Gastrocnemius medialis (tissue), 4 donors: ENCODE measurements around the gene WNT7B. TPM values are rescaled to one million over a fixed set of nuclear protein-coding genes. Genes with fewer than 3 reads are reported as not detected.
A peak's percentile ranks its signal among the peaks of the same experiment; 100 is the strongest.

ENCODE experiments used
- ATAC-seq, 2 donors: fragments of 150-250 bp; one replicate each; pipeline ENCODE4 v1.9.1; 2016
- DNase-seq, 2 donors: peaks; one replicate each; pipeline ENCODE4 v3.0.0-alpha.2; 2019
- H3K27ac ChIP-seq, 4 donors: fragments of 200-600 bp; sonication (generic); 1 replicate in 1 of 4; 2 replicates in 3 of 4; pipeline ENCODE4 v1.5.1; 2016 to 2018; ENCODE audit warnings: mild to moderate bottlenecking in 2 of 4, moderate library complexity in 1 of 4
- H3K27me3 ChIP-seq, 3 donors: fragments of 200-600 bp; sonication (generic) in 2 of 3; 1 replicate in 1 of 3; 2 replicates in 2 of 3; pipeline versions ENCODE4 v1.5.1 to v1.6.0; 2016 to 2019; ENCODE audit warnings: mild to moderate bottlenecking in 1 of 3, moderate library complexity in 1 of 3
- H3K36me3 ChIP-seq, 2 donors: fragments of 200-600 bp; sonication (generic) in 1 of 2; one replicate each; pipeline ENCODE4 v1.5.1; 2017 to 2018
- H3K4me1 ChIP-seq, 2 donors: fragments of 200-600 bp; sonication (generic) in 1 of 2; one replicate each; pipeline ENCODE4 v1.5.1; 2016 to 2017; ENCODE audit warnings: mild to moderate bottlenecking in 2 of 2
- H3K4me3 ChIP-seq, 4 donors: fragments of 200-600 bp; sonication (generic) in 3 of 4; 1 replicate in 1 of 4; 2 replicates in 3 of 4; pipeline ENCODE4 v1.5.1; 2016 to 2019; ENCODE audit warnings: mild to moderate bottlenecking in 2 of 4
- H3K9me3 ChIP-seq, 3 donors: fragments of 200-600 bp; sonication (generic) in 2 of 3; 1 replicate in 1 of 3; 2 replicates in 2 of 3; pipeline ENCODE4 v1.5.1; 2016 to 2019
- CTCF ChIP-seq, 5 experiments: fragments of 450-650 bp in 3 of 5; fragments of 200-600 bp in 2 of 5; sonication (generic) in 2 of 5; IDR thresholded peaks in 4 of 5; conservative IDR thresholded peaks in 1 of 5; 1 replicate in 4 of 5; 2 replicates in 1 of 5; pipeline ENCODE4 v1.5.1; 2016 to 2019; ENCODE audit warnings: antibody characterized with exemption in 5 of 5, mild to moderate bottlenecking in 3 of 5, moderate library complexity in 3 of 5
- POLR2A ChIP-seq, 2 donors: fragments of 450-650 bp; IDR thresholded peaks; one replicate each; pipeline ENCODE4 v1.6.1; 2017; ENCODE audit warnings: antibody characterized with exemption in 2 of 2, mild to moderate bottlenecking in 2 of 2, moderate library complexity in 2 of 2
- in situ Hi-C, 4 donors: fragments of 200-750 bp; cut with MboI; loops; one replicate each; pipeline versions ENCODE4 v1.15.0 to v1.8.0; 2017; ENCODE audit warnings: low sequenced_read_pairs in 4 of 4
- intact Hi-C: fragments of 100-400 bp; cut with DNase I; formaldehyde crosslinking; loops from one replicate; pipeline ENCODE4 v1.15.1; 2023; ENCODE audit warnings: low total_unique reads
- total RNA-seq, 4 donors: library from RNA; depleted of rRNA; stranded (reverse); fragments of >200 nt; gene quantifications; one replicate each; pipeline versions ENCODE4 v1.1.0 to v1.2.3, GENCODE V29; 2016

Gene WNT7B
- total RNA-seq, 4 donors from 2014 or later = not detected

GRCh38 chr22:45994491-45995404, 17.8 kb upstream of the WNT7B start:
- intact Hi-C loops (loop anchor here (1.0 to 2.0 kb wide), 3 partner anchors 12 to 320 kb away; no protein-coding TSS in a partner anchor), in situ Hi-C loops (loop anchor here in 2 of 4 donors (5.0 to 10.0 kb wide), 2 partner anchors 318 to 320 kb away; no protein-coding TSS in a partner anchor)
- DNase-seq = peak; percentile 65 to 79
- H3K27ac ChIP-seq = peak overlapping the region in 3 of 4 donors; percentile 20 to 83 (median 23)
- H3K4me1 ChIP-seq = peaks cover 39 to 52% of the 10 kb centered on the region in 2 donors
- H3K27me3 ChIP-seq = no peaks in the 10 kb centered on the region
- ATAC-seq = peak; percentile 55 to 78
- TF ChIP-seq CTCF (IDR thresholded peaks at IDR 0.05 in 4 of 5, conservative IDR thresholded peaks at IDR 0.05 in 1 of 5) = peak; percentile 94 to 99 (median 98)
- TF ChIP-seq POLR2A (IDR thresholded peaks at IDR 0.05) = no peak
- H3K9me3 ChIP-seq = no peaks in the 10 kb centered on the region
- no peaks in the 10 kb centered on the region for H3K36me3 ChIP-seq
- no peak overlapping the region for H3K4me3 ChIP-seq

GRCh38 chr22:45993841-45994240, 16.9 kb upstream of the WNT7B start:
- H3K9me3 ChIP-seq = no peaks in the 10 kb centered on the region
- in situ Hi-C loops = loop anchor here in 2 of 4 donors (5.0 to 10.0 kb wide), 2 partner anchors 318 to 321 kb away; no protein-coding TSS in a partner anchor
- TF ChIP-seq POLR2A (IDR thresholded peaks at IDR 0.05) = no peak
- TF ChIP-seq CTCF (IDR thresholded peaks at IDR 0.05 in 4 of 5, conservative IDR thresholded peaks at IDR 0.05 in 1 of 5) = no peak
- no peak for ATAC-seq
- DNase-seq = no peak
- H3K27me3 ChIP-seq = no peaks in the 10 kb centered on the region
- no peak overlapping the region for H3K4me3 ChIP-seq
- no peak overlapping the region for H3K27ac ChIP-seq
- no peaks in the 10 kb centered on the region for H3K36me3 ChIP-seq
- peaks cover 38 to 46% of the 10 kb centered on the region in 2 donors for H3K4me1 ChIP-seq
- intact Hi-C loops = loop anchor here (2.0 kb wide), 1 partner anchor 321 kb away; no protein-coding TSS in a partner anchor

- TF ChIP-seq POLR2A (IDR thresholded peaks at IDR 0.05) (no peak), CTCF (IDR thresholded peaks at IDR 0.05 in 4 of 5, conservative IDR thresholded peaks at IDR 0.05 in 1 of 5) (no peak)
- no peaks in the 10 kb centered on the region for H3K9me3 ChIP-seq
- no peaks in the 10 kb centered on the region for H3K36me3 ChIP-seq
- in situ Hi-C loops (loop anchor here in 2 of 4 donors (5.0 to 10.0 kb wide), 2 partner anchors 319 to 322 kb away; no protein-coding TSS in a partner anchor), intact Hi-C loops (no loop called here)
- peaks cover 31 to 40% of the 10 kb centered on the region in 2 donors for H3K4me1 ChIP-seq
- no peaks in the 10 kb centered on the region for H3K27me3 ChIP-seq
- DNase-seq (no peak), ATAC-seq (no peak)
- H3K27ac ChIP-seq = no peak overlapping the region
- H3K4me3 ChIP-seq = no peak overlapping the region
Observed at GRCh38 chr22:45993143-45993692, 16.3 kb upstream of the WNT7B start.

- Histone ChIP-seq H3K4me1 (peaks cover 28 to 35% of the 10 kb centered on the region in 2 donors), H3K36me3 (no peaks in the 10 kb centered on the region), H3K27ac (no peak overlapping the region), H3K4me3 (no peak overlapping the region), H3K9me3 (no peaks in the 10 kb centered on the region), H3K27me3 (no peaks in the 10 kb centered on the region)
- no peak for TF ChIP-seq POLR2A (IDR thresholded peaks at IDR 0.05)
- TF ChIP-seq CTCF (IDR thresholded peaks at IDR 0.05 in 4 of 5, conservative IDR thresholded peaks at IDR 0.05 in 1 of 5) = no peak
- in situ Hi-C loops = loop anchor here in 2 of 4 donors (5.0 to 10.0 kb wide), 2 partner anchors 320 to 322 kb away; no protein-coding TSS in a partner anchor
- DNase-seq (no peak), ATAC-seq (no peak)
- intact Hi-C loops = no loop called here
Observed at GRCh38 chr22:45992737-45993136, 15.8 kb upstream of the WNT7B start.
